Kidney epithelial cell (primary cell): ENCODE results near the gene DNAH6. TPM values are rescaled to one million over a fixed set of nuclear protein-coding genes. Genes with fewer than 3 reads are reported as not detected.

Experiments used
- DNase-seq: peaks from one replicate; pipeline ENCODE4 v3.0.0-alpha.2; 2010; ENCODE audit warnings: low read depth
- H3K27me3 ChIP-seq: 2 replicates; pipeline ENCODE4 v1.6.0; 2011; ENCODE audit warnings: low read length; ENCODE audit not compliant: control insufficient read depth, insufficient read depth
- H3K36me3 ChIP-seq: 2 replicates; pipeline ENCODE4 v1.5.1; 2011; ENCODE audit warnings: low read length; ENCODE audit not compliant: control insufficient read depth, insufficient read depth
- H3K4me3 ChIP-seq: 2 replicates; pipeline ENCODE4 v1.5.1; 2011; ENCODE audit warnings: low read depth, mild to moderate bottlenecking, control low read depth, low read length
- total RNA-seq: library from RNA; depleted of rRNA; stranded (reverse); fragments of >200 nt; gene quantifications from 2 replicates; pipeline ENCODE4 v1.2.3, GENCODE V29; 2015
- TF ChIP-seq, protein P1 (sequence below): IDR thresholded peaks from 2 replicates; pipeline ENCODE4 v1.5.1; 2011; ENCODE audit warnings: mild to moderate bottlenecking, moderate library complexity, low read length, control low read depth, inconsistent platforms; ENCODE audit not compliant: insufficient read depth, poor library complexity, severe bottlenecking

The DNAH6 gene
- total RNA-seq, 1 donor from 2014 or later, result 0.63 TPM

GRCh38 chr2:84838434-84839145 lies 322.3 kb downstream of the DNAH6 start:
- no peaks in the 10 kb centered on the region for H3K27me3 ChIP-seq
- no peak overlapping the region for H3K4me3 ChIP-seq
- TF ChIP-seq, protein P1, sequence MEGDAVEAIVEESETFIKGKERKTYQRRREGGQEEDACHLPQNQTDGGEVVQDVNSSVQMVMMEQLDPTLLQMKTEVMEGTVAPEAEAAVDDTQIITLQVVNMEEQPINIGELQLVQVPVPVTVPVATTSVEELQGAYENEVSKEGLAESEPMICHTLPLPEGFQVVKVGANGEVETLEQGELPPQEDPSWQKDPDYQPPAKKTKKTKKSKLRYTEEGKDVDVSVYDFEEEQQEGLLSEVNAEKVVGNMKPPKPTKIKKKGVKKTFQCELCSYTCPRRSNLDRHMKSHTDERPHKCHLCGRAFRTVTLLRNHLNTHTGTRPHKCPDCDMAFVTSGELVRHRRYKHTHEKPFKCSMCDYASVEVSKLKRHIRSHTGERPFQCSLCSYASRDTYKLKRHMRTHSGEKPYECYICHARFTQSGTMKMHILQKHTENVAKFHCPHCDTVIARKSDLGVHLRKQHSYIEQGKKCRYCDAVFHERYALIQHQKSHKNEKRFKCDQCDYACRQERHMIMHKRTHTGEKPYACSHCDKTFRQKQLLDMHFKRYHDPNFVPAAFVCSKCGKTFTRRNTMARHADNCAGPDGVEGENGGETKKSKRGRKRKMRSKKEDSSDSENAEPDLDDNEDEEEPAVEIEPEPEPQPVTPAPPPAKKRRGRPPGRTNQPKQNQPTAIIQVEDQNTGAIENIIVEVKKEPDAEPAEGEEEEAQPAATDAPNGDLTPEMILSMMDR, result no peak
- H3K36me3 ChIP-seq, result no peaks in the 10 kb centered on the region
- no peak for DNase-seq

DNA sequence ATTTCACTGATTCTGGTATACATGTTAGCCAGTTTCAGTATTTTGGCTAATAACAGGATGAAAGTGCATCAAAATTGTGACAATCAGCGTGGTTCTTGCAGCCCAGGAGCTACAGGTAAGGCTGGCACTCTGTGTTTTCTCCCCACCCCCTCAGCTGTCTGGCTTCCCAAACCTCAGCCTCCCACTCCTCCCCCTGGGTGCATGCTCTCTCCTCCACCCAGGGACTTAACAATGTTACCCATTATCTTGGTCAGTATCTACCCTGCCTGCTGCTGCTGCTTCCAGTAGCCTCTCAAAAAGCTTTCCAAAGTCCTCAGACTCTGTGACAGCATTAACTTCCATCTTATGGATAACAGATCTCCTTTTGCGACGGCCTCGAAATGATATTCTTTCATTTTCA lies 323.6 kb downstream of the DNAH6 start:
- no peaks in the 10 kb centered on the region for H3K36me3 ChIP-seq
- DNase-seq, result no peak
- TF ChIP-seq, protein P1, result no peak
- no peak overlapping the region for H3K4me3 ChIP-seq
- no peaks in the 10 kb centered on the region for H3K27me3 ChIP-seq

DNA sequence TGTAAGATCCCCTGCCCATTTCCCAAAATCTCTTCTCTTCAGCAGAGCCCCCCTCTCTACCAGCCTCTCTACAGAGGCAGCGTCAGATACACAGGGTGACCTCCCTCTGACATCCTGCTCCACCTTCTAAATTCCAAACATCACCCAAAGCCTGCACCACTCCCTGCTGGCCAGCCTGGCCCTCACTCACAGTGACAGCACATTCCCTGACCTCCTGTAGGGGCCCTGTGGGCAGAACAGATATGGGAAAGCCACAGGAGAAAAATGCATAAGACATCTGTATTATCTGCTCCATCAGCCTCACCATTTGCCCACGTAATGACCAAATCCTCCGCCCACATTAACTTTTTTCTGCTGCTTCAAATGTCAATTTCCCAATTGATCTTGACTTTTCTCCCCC lies 324.0 kb downstream of the DNAH6 start:
- Histone ChIP-seq H3K4me3 (no peak overlapping the region), H3K36me3 (no peaks in the 10 kb centered on the region), H3K27me3 (no peaks in the 10 kb centered on the region)
- TF ChIP-seq, protein P1, result no peak
- DNase-seq, result no peak

- Histone ChIP-seq H3K4me3 (no peak overlapping the region), H3K36me3 (no peaks in the 10 kb centered on the region), H3K27me3 (no peaks in the 10 kb centered on the region)
- no peak for DNase-seq
- TF ChIP-seq, protein P1, result no peak
These were observed 325.3 kb downstream of the DNAH6 start for GRCh38 chr2:84841577-84841976.

DNA sequence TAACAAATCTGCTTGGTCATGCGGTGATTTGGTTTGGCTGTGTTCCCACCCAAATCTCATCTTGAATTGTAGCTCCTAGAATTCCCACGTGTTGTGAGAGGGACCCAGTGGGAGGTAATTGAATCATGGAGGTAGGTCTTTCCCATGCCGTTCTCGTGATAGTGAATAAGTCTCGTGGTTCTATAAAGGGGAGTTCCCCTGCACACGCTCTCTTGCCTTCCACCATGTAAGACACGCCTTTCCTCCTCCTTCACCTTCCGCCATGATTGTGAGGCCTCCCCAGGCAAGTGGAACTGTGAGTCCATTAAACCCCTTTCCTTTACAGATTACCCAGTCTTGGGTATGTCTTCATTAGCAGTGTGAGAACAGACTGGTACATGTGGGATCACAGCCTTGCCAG lies 327.8 kb downstream of the DNAH6 start:
- no peaks in the 10 kb centered on the region for H3K36me3 ChIP-seq
- H3K4me3 ChIP-seq, result no peak overlapping the region
- no peak for DNase-seq
- TF ChIP-seq, protein P1, result no peak
- no peaks in the 10 kb centered on the region for H3K27me3 ChIP-seq

DNA sequence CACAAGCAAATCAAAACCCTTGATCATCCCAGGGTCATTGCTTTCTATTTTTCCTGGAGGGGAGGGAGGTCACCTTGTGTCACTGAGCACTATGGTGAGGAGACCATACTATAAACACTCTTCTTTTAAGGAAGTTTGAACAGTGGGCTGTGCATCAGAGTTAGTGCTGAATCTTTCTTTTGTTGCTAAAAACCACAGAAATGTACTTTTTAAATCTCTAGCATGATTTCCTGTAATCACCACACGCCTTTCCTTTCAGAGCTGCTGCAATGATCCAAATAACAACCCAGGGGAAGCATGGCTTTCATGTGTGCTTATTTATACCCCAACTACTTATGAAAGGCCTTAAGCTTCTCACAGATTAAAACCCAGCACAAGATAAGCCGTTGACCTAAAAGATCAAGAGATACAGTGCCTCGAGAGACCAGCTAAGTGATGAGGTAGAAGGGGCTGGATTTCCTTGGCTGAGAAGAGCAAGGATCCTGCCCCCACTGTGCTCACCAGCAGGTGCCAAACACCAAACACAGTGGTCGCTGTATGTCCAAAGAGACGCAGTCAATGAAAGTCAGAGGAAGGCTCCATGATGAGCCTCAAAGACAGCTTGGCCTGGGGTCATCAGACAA lies 329.9 kb downstream of the DNAH6 start:
- Histone ChIP-seq H3K36me3 (no peaks in the 10 kb centered on the region), H3K27me3 (no peaks in the 10 kb centered on the region), H3K4me3 (no peak overlapping the region)
- TF ChIP-seq, protein P1, result no peak
- no peak for DNase-seq
